Large intestine (tissue), 3 donors: Measurements from ENCODE around the gene SUCO. TPM values are rescaled to one million over a fixed set of nuclear protein-coding genes. Genes with fewer than 3 reads are reported as not detected.
"Not testable (repeated sequence)": the region's sequence is repeated elsewhere in the genome, so short reads cannot be mapped to it uniquely, and the experiment has no call there.

Experiments used
- DNase-seq, 2 donors: peaks; one replicate each; pipeline versions ENCODE4 v3.0.0 to v3.0.0-alpha.2; 2013
- H3K27ac ChIP-seq: one replicate; pipeline ENCODE4 v1.5.1; 2013; ENCODE audit warnings: low read length
- H3K27me3 ChIP-seq: 2 replicates; pipeline ENCODE4 v1.6.1; 2013; ENCODE audit warnings: low read length; ENCODE audit not compliant: control insufficient read depth, insufficient read depth
- H3K36me3 ChIP-seq: 2 replicates; pipeline ENCODE4 v1.6.1; 2013; ENCODE audit warnings: low read length; ENCODE audit not compliant: control insufficient read depth, insufficient read depth
- H3K4me1 ChIP-seq: one replicate; pipeline ENCODE4 v1.6.1; 2013; ENCODE audit warnings: low read length; ENCODE audit not compliant: control insufficient read depth, insufficient read depth
- H3K4me3 ChIP-seq: one replicate; pipeline ENCODE4 v1.5.1; 2013; ENCODE audit warnings: low read length
- H3K9me3 ChIP-seq: one replicate; pipeline ENCODE4 v1.6.1; 2013; ENCODE audit warnings: mild to moderate bottlenecking, low read depth, low read length, moderate library complexity; ENCODE audit not compliant: control insufficient read depth
- WGBS: methylation state at CpG from one replicate; pipeline ENCODE4 v1.1.5; 2013; ENCODE audit warnings: low lambda C conversion rate; ENCODE audit not compliant: insufficient coverage; 5-methylcytosine and 5-hydroxymethylcytosine counted together
- polyA plus RNA-seq: library from polyadenylated mRNA; unstranded; fragments of 120-200 nt; gene quantifications from one replicate; pipeline ENCODE4 v1.2.1, GENCODE V29; 2013

SUCO gene
- polyA plus RNA-seq, 1 donor: 44.0 TPM

GRCh38 chr1:172496127-172496526, 36.8 kb upstream of the SUCO start:
- peak overlapping the region; percentile 72 for H3K27ac ChIP-seq
- WGBS: 57% methylated on average over 1 of the region's 5 CpGs
- DNase-seq: not testable (repeated sequence)

DNA sequence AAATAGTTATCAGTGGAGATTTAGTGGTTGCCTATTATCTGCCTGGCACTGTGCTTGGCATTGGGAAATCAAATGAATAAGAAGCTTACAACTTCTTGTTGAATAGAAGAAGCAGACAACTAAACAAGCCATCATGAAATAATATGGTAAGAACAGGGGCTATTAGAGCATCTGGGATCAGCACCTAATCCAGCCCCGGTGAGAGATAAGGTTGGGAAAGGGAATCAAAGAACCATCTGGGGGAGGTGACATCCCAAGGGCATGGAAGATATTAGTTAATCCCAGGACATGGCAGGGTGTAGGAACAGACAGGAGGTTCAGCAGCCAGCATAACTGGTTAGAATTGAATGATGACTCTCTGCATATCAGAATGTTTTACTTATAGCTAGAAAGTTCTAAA, 36.3 kb upstream of the SUCO start:
- Histone ChIP-seq H3K4me3 (no peak overlapping the region), H3K4me1 (peaks cover 50% of the 10 kb centered on the region), H3K27me3 (no peaks in the 10 kb centered on the region), H3K9me3 (no peaks in the 10 kb centered on the region), H3K27ac (peak overlapping the region; percentile 30), H3K36me3 (no peaks in the 10 kb centered on the region)
- DNase-seq: no peak
- 11% methylated on average over 1 of the region's 1 CpG for WGBS

More at GRCh38 chr1:172496127-172496526, 36.8 kb upstream of the SUCO start:
- H3K27me3 ChIP-seq, H3K9me3 ChIP-seq, H3K36me3 ChIP-seq, H3K4me3 ChIP-seq: not testable (repeated sequence)
- H3K4me1 ChIP-seq: peaks cover 49% of the 10 kb centered on the region

- H3K4me3 ChIP-seq: no peak overlapping the region
- H3K4me1 ChIP-seq: peaks cover 45% of the 10 kb centered on the region
- H3K36me3 ChIP-seq: no peaks in the 10 kb centered on the region
- H3K27me3 ChIP-seq: no peaks in the 10 kb centered on the region
- peak overlapping the region; percentile 30 for H3K27ac ChIP-seq
- no CpG with 5 or more reads among the region's 5 CpGs for WGBS
- DNase-seq: peak in 1 of 2 donors; percentile 41
- H3K9me3 ChIP-seq: no peaks in the 10 kb centered on the region
These were observed 35.7 kb upstream of the SUCO start for GRCh38 chr1:172497230-172497629.

DNA sequence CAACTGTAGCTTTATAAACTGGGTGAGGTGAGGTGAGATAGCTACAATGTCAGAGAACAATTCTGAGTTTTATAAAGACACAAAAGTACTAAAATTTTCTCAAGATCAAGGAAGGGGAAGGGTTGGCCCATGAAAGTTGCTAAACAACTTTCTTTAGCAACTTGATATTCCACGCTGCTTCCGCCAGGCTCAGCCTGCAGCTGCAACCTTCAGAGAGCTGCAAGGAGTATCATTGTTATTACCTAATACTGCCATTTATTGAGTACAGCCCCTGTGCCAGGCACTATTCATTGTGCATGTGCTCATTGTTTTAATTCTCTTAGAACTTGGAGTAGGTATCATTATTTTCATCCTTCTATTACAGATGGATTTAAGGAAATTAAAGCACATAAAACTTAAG, 34.1 kb upstream of the SUCO start:
- H3K4me1 ChIP-seq: peaks cover 39% of the 10 kb centered on the region
- no peak overlapping the region for H3K4me3 ChIP-seq
- peak overlapping the region; percentile 97 for H3K27ac ChIP-seq
- WGBS: no CpG with 5 or more reads among the region's 2 CpGs
- H3K36me3 ChIP-seq: no peaks in the 10 kb centered on the region
- H3K27me3 ChIP-seq: no peaks in the 10 kb centered on the region
- no peaks in the 10 kb centered on the region for H3K9me3 ChIP-seq
- peak in 1 of 2 donors; percentile 34 for DNase-seq

DNA sequence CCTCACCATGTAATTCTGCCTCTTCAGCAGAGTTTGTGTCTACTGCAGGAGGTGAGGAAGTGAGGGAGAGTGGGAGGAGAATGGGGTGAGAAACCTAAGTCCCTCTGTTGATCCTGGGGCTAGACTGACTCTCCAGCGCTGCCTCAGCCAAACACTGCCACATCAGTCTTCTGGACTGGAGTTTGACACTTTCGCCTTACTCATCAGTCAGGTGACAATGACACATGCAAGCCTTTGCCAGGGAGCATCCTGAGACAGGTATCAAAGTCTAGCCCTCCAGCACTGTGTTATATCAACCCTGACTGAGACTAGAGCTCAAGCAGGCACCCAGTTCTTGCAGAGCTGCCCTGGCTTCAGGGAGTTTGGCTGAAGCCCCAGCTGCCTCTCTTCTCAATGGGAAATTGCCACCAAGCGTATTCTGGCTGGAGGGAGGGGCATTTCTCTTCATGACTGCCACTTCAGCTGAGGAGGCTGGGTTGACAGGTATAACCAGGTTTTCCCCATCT, 33.3 kb upstream of the SUCO start:
- no peaks in the 10 kb centered on the region for H3K27me3 ChIP-seq
- H3K4me1 ChIP-seq: peaks cover 32% of the 10 kb centered on the region
- no peak overlapping the region for H3K4me3 ChIP-seq
- DNase-seq: peak; percentile 95 to 97
- no peaks in the 10 kb centered on the region for H3K36me3 ChIP-seq
- H3K9me3 ChIP-seq: no peaks in the 10 kb centered on the region
- H3K27ac ChIP-seq: peak overlapping the region; percentile 97
- no CpG with 5 or more reads among the region's 3 CpGs for WGBS

DNA sequence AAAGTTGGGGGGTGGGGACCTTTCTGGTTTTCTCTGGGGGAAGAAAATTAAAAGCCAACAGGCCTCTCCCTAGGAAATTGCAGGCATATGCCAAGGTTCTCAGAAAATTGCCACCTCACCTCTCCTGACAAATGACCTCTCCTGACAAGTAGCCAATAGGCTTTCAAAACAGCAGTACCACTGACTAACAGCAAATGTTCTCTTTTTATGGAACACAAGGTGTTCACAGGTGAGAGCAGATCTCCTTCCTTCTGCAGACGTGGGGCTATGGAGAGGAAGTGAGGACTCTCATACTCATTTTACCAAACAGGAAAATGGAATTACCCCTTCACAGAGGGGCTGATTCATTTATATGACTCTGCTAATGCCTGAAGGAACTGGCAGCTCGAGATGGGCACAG, 32.7 kb upstream of the SUCO start:
- Histone ChIP-seq H3K27me3 (no peaks in the 10 kb centered on the region), H3K4me3 (no peak overlapping the region), H3K36me3 (no peaks in the 10 kb centered on the region), H3K9me3 (no peaks in the 10 kb centered on the region), H3K27ac (peak overlapping the region; percentile 97), H3K4me1 (peaks cover 32% of the 10 kb centered on the region)
- WGBS: no CpG with 5 or more reads among the region's 2 CpGs
- no peak for DNase-seq

DNA sequence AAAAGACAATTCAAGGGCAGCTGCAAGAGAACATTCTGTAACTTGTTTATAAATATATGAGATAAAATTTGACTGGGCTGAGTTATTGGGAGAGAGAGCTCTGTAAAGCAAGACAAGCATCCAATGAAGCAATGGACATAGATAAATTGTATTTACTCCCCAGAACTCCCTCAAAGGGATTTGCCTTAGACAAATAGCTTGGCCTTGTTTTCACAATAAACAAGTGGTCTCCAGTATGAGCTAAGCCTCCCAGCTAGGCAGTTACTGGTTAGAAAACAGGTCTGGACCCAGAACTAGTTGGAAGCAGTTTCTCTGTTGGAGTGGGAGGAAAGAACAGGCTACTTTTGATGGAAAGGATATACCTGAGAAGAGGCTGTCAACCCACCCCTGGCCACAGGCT, 25.2 kb upstream of the SUCO start:
- H3K27ac ChIP-seq: no peak overlapping the region
- H3K9me3 ChIP-seq: no peaks in the 10 kb centered on the region
- no peaks in the 10 kb centered on the region for H3K36me3 ChIP-seq
- H3K27me3 ChIP-seq: no peaks in the 10 kb centered on the region
- H3K4me1 ChIP-seq: no peaks in the 10 kb centered on the region
- DNase-seq: no peak
- H3K4me3 ChIP-seq: no peak overlapping the region

GRCh38 chr1:172510479-172510878, 22.5 kb upstream of the SUCO start:
- no peaks in the 10 kb centered on the region for H3K4me1 ChIP-seq
- no peak for DNase-seq
- no peaks in the 10 kb centered on the region for H3K27me3 ChIP-seq
- H3K4me3 ChIP-seq: no peak overlapping the region
- WGBS: no CpG with 5 or more reads among the region's 3 CpGs
- no peak overlapping the region for H3K27ac ChIP-seq
- H3K36me3 ChIP-seq: no peaks in the 10 kb centered on the region
- H3K9me3 ChIP-seq: peaks cover 3% of the 10 kb centered on the region

DNA sequence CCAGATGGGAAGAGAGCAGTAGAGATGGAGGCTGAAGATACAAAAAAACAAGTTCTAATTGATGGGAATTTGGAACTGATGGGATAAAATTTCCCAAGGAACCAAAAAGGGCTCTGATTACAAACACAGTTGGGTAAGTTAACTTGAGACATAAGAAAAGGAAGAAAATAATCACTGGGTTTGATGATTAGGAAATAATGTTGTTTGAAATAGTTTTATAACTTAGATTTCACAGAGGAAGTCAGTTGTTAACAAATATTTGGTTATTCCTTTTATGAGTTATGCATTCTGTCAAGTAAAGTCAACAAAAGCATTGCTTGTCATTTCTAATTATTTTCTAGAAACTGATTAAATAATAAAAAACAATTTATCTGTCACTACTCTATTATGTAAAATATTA, 20.4 kb upstream of the SUCO start:
- no peak overlapping the region for H3K4me3 ChIP-seq
- no peak overlapping the region for H3K27ac ChIP-seq
- no peak for DNase-seq
- H3K27me3 ChIP-seq: no peaks in the 10 kb centered on the region
- H3K4me1 ChIP-seq: no peaks in the 10 kb centered on the region
- peaks cover 3% of the 10 kb centered on the region for H3K9me3 ChIP-seq
- no peaks in the 10 kb centered on the region for H3K36me3 ChIP-seq

DNA sequence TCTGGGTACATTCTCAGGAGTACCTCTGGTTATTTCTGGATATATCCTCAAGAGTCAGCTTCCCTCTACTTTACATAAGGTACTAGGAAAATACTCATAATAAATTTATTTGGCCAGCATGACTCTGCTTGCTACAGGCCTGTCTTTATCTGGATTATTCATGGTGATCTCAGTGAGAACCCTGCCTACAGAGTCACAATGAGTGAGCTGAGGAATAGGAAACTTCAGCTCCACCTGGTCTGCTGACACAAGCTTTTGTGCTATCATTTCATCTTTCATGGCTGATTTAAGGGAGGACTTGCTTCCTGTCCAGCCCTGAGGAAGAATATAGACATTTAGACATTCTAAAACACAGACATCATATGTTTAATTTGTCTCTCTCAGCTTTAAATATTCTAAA, 19.5 kb upstream of the SUCO start:
- peak overlapping the region; percentile 18 for H3K27ac ChIP-seq
- H3K4me3 ChIP-seq: no peak overlapping the region
- no peaks in the 10 kb centered on the region for H3K4me1 ChIP-seq
- peaks cover 3% of the 10 kb centered on the region for H3K9me3 ChIP-seq
- no peaks in the 10 kb centered on the region for H3K27me3 ChIP-seq
- H3K36me3 ChIP-seq: no peaks in the 10 kb centered on the region
- peak in 1 of 2 donors; percentile 26 for DNase-seq

- no peak overlapping the region for H3K4me3 ChIP-seq
- no peaks in the 10 kb centered on the region for H3K4me1 ChIP-seq
- no CpG with 5 or more reads among the region's 3 CpGs for WGBS
- no peak for DNase-seq
- H3K9me3 ChIP-seq: peaks cover 3% of the 10 kb centered on the region
- H3K36me3 ChIP-seq: no peaks in the 10 kb centered on the region
- H3K27ac ChIP-seq: no peak overlapping the region
- H3K27me3 ChIP-seq: no peaks in the 10 kb centered on the region
These were observed 18.8 kb upstream of the SUCO start for GRCh38 chr1:172514108-172514507.
